NCI-H748 (cell line): Measurements from ENCODE around the gene C3.
"Not testable (repeated sequence)": the region's sequence is repeated elsewhere in the genome, so short reads cannot be mapped to it uniquely, and the experiment has no call there.

Experiments used
- DNase-seq: peaks from one replicate; lab custom pipeline; 2025; ENCODE audit not compliant: unreplicated experiment; lab: John Stamatoyannopoulos, UW

The C3 gene

GRCh38 chr19:6713773-6714692 lies 6.4 kb downstream of the C3 start:
- DNase-seq, result no peak

- no peak for DNase-seq
Measured at GRCh38 chr19:6712692-6713670, 7.5 kb downstream of the C3 start.

- DNase-seq, result no peak
Measured at GRCh38 chr19:6712231-6712630, 8.2 kb downstream of the C3 start.

GRCh38 chr19:6711605-6712004 lies 8.8 kb downstream of the C3 start:
- no peak for DNase-seq

- DNase-seq, result no peak
Measured at GRCh38 chr19:6711078-6711361, 9.4 kb downstream of the C3 start.

GRCh38 chr19:6710273-6711077 lies 10.0 kb downstream of the C3 start:
- peak; percentile 22 for DNase-seq

- DNase-seq, result no peak
Measured at GRCh38 chr19:6709549-6709948, 10.9 kb downstream of the C3 start.

- not testable (repeated sequence) for DNase-seq
Measured at GRCh38 chr19:6708913-6709312, 11.5 kb downstream of the C3 start.

- DNase-seq, result no peak
Measured at GRCh38 chr19:6708346-6708745, 12.1 kb downstream of the C3 start.

- no peak for DNase-seq
Measured at GRCh38 chr19:6707658-6708018, 12.8 kb downstream of the C3 start.

- no peak for DNase-seq
Measured at GRCh38 chr19:6707011-6707657, 13.3 kb downstream of the C3 start.

GRCh38 chr19:6706633-6706958 lies 13.9 kb downstream of the C3 start:
- DNase-seq, result no peak

- DNase-seq, result no peak
Measured at GRCh38 chr19:6705931-6706632, 14.4 kb downstream of the C3 start.

- no peak for DNase-seq
Measured at GRCh38 chr19:6700586-6701316, 19.7 kb downstream of the C3 start.

GRCh38 chr19:6699935-6700334 lies 20.5 kb downstream of the C3 start:
- DNase-seq, result no peak

- no peak for DNase-seq
Measured at GRCh38 chr19:6697291-6697690, 23.2 kb downstream of the C3 start.

GRCh38 chr19:6696239-6696820 lies 24.1 kb downstream of the C3 start:
- DNase-seq, result no peak

GRCh38 chr19:6694147-6694815 lies 26.2 kb downstream of the C3 start:
- DNase-seq, result no peak

- no peak for DNase-seq
Measured at GRCh38 chr19:6693681-6694080, 26.8 kb downstream of the C3 start.
